ENCODE results near the gene NEDD8.

GRCh38 chr14:24233538-24233866 is 1.3 kb upstream of the NEDD8 start:
- TF ChIP-seq CTCF (IDR thresholded peaks at IDR 0.05) (no peak), POLR2A (IDR thresholded peaks at IDR 0.05) (no peak)

Data from uterus (tissue), 2 donors.